Lower lobe of right lung (tissue), 2 donors: ENCODE data around the gene DBN1. TPM values are rescaled to one million over a fixed set of nuclear protein-coding genes. Genes with fewer than 3 reads are reported as not detected.
A peak's percentile ranks its signal among the peaks of the same experiment; 100 is the strongest.

Experiments used
- ATAC-seq, 2 donors: fragments of 200-7000 bp; cut with Tn5 transposase; one replicate each; pipeline ENCODE4 v1.9.1; 2020 to 2022; ENCODE audit warnings: mild to moderate bottlenecking in 2 of 2, moderate library complexity in 2 of 2
- DNase-seq: peaks from one replicate; pipeline ENCODE4 v3.0.0-alpha.2; 2020
- H3K27ac ChIP-seq: fragments of 200-600 bp; one replicate; pipeline ENCODE4 v1.8.0; 2022
- H3K27me3 ChIP-seq: fragments of 200-600 bp; one replicate; pipeline ENCODE4 v1.8.0; 2022; ENCODE audit warnings: low read depth
- H3K36me3 ChIP-seq: fragments of 200-600 bp; one replicate; pipeline ENCODE4 v1.8.0; 2022; ENCODE audit warnings: mild to moderate bottlenecking
- H3K4me1 ChIP-seq: fragments of 200-600 bp; one replicate; pipeline ENCODE4 v1.8.0; 2022
- H3K4me3 ChIP-seq: fragments of 200-600 bp; one replicate; pipeline ENCODE4 v1.8.0; 2022; ENCODE audit warnings: mild to moderate bottlenecking
- H3K9me3 ChIP-seq: fragments of 200-600 bp; one replicate; pipeline ENCODE4 v1.8.0; 2022
- CTCF ChIP-seq: fragments of 200-600 bp; IDR thresholded peaks from one replicate; pipeline ENCODE4 v1.8.0; 2022; ENCODE audit warnings: antibody characterized with exemption, mild to moderate bottlenecking
- intact Hi-C: fragments of 100-400 bp; cut with DNase I; formaldehyde crosslinking; loops from one replicate; pipeline ENCODE4 v1.11.0; 2022
- total RNA-seq: library from RNA; stranded (reverse); fragmentation: NEBNext Ultra II Directional; extraction: Animal tissue kit (Norgen Biotek cat#: 25700); gene quantifications from one replicate; pipeline ENCODE4 v1.2.1, GENCODE V29; 2021
- donor health status: DM: no; HTN: yes; CAD: no; lungs with severe emphysema.

Gene DBN1
- total RNA-seq, 1 donor from 2014 or later: 23.1 TPM

GRCh38 chr5:177467436-177467835 is 6.0 kb downstream of the DBN1 start:
- Histone ChIP-seq H3K27ac (no peak overlapping the region), H3K36me3 (peaks cover 29% of the 10 kb centered on the region), H3K27me3 (peaks cover 7% of the 10 kb centered on the region), H3K9me3 (no peaks in the 10 kb centered on the region), H3K4me3 (no peak overlapping the region), H3K4me1 (peaks cover 13% of the 10 kb centered on the region)
- DNase-seq (no peak), ATAC-seq (no peak)
- no peak for TF ChIP-seq CTCF
- intact Hi-C loops: no loop called here

- no peak overlapping the region for H3K4me3 ChIP-seq
- intact Hi-C loops: no loop called here
- H3K27me3 ChIP-seq: peaks cover 1% of the 10 kb centered on the region
- TF ChIP-seq CTCF: no peak
- peaks cover 29% of the 10 kb centered on the region for H3K36me3 ChIP-seq
- H3K9me3 ChIP-seq: no peaks in the 10 kb centered on the region
- DNase-seq (no peak), ATAC-seq (no peak)
- H3K4me1 ChIP-seq: peaks cover 13% of the 10 kb centered on the region
- H3K27ac ChIP-seq: no peak overlapping the region
These were observed 6.6 kb downstream of the DBN1 start for GRCh38 chr5:177466861-177467260.

GRCh38 chr5:177465044-177465443 is 8.4 kb downstream of the DBN1 start:
- DNase-seq: no peak
- Histone ChIP-seq H3K4me1 (peaks cover 11% of the 10 kb centered on the region), H3K9me3 (no peaks in the 10 kb centered on the region), H3K36me3 (peaks cover 34% of the 10 kb centered on the region), H3K4me3 (no peak overlapping the region), H3K27me3 (no peaks in the 10 kb centered on the region), H3K27ac (no peak overlapping the region)
- ATAC-seq: no peak
- intact Hi-C loops: no loop called here
- no peak for TF ChIP-seq CTCF

- Histone ChIP-seq H3K27ac (peak overlapping the region; percentile 58), H3K27me3 (no peaks in the 10 kb centered on the region), H3K4me1 (peaks cover 13% of the 10 kb centered on the region), H3K4me3 (no peak overlapping the region), H3K9me3 (no peaks in the 10 kb centered on the region), H3K36me3 (peaks cover 38% of the 10 kb centered on the region)
- ATAC-seq: peak; percentile 37 to 38
- peak; percentile 62 for DNase-seq
- intact Hi-C loops: no loop called here
- no peak for TF ChIP-seq CTCF
These were observed 11.3 kb downstream of the DBN1 start for GRCh38 chr5:177462021-177462670.

GRCh38 chr5:177459819-177460628 is 13.4 kb downstream of the DBN1 start:
- Histone ChIP-seq H3K36me3 (peaks cover 19% of the 10 kb centered on the region), H3K4me3 (no peak overlapping the region), H3K27ac (no peak overlapping the region), H3K9me3 (no peaks in the 10 kb centered on the region), H3K4me1 (peaks cover 33% of the 10 kb centered on the region), H3K27me3 (no peaks in the 10 kb centered on the region)
- ATAC-seq (no peak), DNase-seq (no peak)
- intact Hi-C loops: loop anchor here (10.0 kb wide), 1 partner anchor 55 kb away; the partner anchor contains the start of genes F12 and PFN3
- no peak for TF ChIP-seq CTCF
